CD4-positive, alpha-beta T cell treated with Interleukin-1 beta for 1 hour (primary cell): ENCODE measurements around the gene PITX2.
A peak's percentile ranks its signal among the peaks of the same experiment; 100 is the strongest.

ENCODE experiments used
- DNase-seq, 2 donors: peaks; one replicate each; pipeline ENCODE4 v3.0.0-alpha.2; 2020 to 2022

PITX2 gene

GRCh38 chr4:110622841-110623717, at the start of gene PITX2:
Gene PITX2, minus strand, starts transcription at chr4:110623077. Its CDS starts 617 bp downstream, at chr4:110622460.
- peak; percentile 8 to 26 for DNase-seq

DNA sequence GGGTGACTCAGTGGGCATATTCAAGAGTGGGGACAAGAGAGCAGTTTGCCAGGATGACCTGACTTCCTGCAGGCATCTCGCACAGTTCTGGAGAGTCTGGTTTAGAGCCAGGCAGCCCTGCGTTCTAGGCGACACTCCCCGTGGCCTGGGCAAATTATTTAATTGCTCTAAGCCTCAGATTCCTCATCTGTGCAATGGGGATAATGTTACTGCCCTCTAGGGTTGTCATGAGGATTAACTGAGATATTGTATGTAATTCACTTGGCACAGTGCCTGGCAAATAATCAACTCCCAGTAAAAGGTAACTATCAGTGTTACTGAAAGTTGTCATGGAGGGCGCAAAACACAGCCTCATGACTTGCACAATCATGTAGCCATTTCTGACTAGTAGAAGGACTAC, 48.8 kb upstream of the PITX2 start:
- no peak for DNase-seq

- DNase-seq, result no peak
Observed at GRCh38 chr4:110669663-110670062, 46.8 kb upstream of the PITX2 start.

GRCh38 chr4:110668463-110669235, 45.8 kb upstream of the PITX2 start:
- no peak for DNase-seq

DNA sequence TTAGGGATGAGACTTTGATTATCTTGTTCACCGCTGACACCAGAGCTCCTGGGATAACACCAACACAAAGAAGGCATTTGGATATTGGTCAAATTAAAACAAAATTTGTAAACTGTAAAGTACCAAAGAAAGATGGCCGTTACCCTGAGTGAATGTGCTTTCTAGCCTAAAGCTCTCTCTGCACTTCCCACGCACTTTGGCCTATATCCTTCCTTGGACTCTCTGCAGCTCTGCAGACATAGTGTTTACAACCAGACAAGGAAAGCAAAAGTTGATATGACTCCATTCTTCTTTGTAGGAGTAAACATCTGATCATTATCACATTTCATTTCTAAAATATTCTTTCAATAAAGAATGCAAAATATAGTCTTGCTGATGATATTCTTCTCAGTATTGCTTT, 44.8 kb upstream of the PITX2 start:
- DNase-seq, result no peak

- DNase-seq, result no peak
Observed at GRCh38 chr4:110666030-110666429, 43.2 kb upstream of the PITX2 start.

DNA sequence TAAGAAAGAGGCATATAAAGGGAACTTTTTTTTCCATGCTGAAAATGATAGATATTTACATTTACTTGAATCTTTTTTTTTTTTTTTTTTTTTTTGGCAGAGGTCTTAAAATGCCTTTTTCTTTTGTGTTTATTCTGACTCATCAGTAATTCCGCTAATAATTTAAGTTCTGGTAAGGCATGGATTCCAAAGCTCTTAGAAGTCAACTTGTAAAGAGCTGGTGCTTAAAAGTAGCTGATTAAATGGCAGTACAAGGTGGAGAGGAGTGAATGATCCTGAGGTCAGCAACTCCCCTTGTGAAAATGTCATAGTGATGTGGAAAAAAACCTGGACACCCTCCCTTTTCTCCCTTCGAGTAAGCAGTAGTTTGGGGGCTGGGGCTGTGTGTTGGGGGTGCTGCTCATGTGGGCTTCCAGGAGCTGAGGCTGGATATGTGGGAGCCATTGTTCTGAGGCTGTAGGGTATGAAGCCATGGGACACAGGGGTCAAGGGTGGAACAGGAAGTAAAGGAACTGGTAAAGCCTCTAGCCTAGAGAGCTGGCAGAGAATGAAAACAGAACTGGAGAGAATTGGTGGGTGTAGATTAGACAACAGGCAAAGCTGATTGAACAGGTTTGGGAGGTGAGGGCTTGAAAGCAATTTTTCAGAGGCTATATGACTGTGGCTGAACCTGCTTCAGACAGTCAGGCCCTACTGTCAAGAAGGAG, 41.0 kb upstream of the PITX2 start:
- DNase-seq, result no peak

GRCh38 chr4:110663206-110663605, 40.3 kb upstream of the PITX2 start:
- DNase-seq, result no peak

DNA sequence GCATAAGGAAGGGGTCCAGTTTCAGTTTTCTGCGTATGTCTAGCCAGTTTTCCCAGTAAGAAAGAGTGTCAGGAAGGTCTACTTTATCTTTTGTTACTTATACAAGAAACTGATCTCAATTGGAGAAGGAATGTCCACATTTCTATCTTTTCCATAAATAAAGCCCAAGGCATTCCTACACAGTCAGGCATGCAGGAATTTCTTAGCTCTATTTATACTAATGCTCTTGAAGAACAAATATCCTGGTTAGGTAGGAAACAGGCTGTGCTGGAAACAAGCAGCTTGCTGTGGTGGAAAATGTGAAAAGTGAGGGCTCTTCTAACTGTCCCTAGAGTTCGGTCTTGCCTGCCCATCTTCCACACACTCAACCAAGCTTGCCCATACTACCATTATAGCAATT, 37.9 kb upstream of the PITX2 start:
- DNase-seq, result no peak

- no peak for DNase-seq
Observed at GRCh38 chr4:110654254-110654635, 31.4 kb upstream of the PITX2 start.

DNA sequence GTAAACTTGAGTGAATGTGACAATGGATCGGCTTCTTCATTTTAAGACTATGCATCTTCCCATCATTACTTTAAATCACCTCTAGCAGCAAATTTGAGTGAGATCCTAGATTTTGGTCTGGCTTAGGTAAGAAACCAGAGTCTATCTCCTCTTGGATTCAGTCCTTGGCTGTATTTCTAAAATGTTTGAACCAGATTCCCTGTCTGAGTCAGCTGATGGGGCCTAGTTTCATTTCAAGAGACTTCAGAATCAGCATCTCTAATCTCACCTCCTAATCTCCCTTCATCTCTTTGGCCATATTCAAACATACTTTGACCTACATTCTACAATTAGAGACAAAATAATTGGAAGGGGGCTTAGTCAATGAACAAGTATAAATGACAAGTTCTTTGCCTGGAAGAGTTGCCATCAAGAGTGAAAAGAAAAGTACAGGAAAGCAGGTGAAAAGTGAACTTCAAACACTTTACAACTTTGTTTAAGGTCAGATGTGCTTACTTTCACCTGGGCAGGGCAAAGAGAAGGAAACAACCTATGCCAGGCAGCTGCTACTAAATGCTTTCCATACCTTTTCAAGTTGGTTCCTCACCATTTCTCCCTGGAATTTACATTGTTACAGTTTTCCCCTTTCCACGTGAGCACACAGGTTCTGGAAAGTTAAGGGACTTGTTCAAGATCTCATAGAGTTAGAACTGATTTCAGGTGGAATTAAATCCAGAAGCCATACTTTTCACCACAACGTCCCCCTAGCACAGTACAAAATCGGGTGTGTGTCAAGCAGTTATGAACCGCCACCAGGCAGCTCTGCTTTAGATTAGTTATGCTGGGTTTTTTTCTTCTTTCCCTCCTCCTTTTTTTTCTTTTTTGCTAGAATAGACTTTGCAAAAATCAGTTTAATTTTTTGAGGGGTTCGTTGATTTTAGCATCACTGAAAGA, 30.7 kb upstream of the PITX2 start:
- DNase-seq, result no peak

GRCh38 chr4:110644008-110644407, 21.1 kb upstream of the PITX2 start:
- no peak for DNase-seq

GRCh38 chr4:110643096-110643495, 20.2 kb upstream of the PITX2 start:
- no peak for DNase-seq

DNA sequence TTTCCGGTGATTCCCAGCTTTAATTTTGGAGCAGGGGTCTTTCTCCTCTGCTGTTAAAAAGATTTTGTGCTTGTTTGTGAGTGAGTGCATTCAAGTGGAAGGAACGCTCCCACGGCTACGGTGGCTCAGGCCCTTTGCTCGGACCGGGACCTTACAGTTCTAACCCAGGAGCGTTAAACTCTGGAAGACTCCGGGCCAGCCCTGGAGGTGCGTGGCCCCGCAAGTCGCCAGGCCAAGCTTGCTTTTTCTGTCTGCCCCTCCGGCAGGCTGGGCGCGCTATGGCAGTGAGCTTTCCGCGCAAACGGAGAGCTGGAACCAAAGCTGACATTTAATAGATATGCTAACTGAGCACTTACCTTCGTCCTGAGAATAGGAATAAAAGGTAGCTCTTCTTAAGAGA, 18.3 kb upstream of the PITX2 start:
- no peak for DNase-seq

DNA sequence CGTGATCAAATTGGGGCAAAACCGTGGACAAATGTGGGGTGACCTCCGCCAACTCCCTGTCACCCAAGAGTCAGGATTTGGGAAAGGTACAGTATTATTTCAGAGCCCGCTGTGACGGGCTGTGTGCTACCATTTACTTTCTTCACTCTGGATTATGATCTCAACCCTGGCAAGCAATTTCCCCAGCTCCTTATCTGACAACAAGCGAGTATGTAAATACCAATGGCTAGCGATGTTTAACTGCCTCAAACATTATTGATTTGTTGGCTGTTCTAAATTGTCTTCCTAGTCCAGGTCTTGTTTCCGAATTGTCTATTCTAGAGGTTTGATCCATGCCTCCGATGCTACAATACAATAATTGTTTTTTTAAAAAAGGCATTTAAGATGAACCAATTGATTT, 17.7 kb upstream of the PITX2 start:
- DNase-seq, result no peak

GRCh38 chr4:110639207-110640090, 16.6 kb upstream of the PITX2 start:
- DNase-seq, result no peak

DNA sequence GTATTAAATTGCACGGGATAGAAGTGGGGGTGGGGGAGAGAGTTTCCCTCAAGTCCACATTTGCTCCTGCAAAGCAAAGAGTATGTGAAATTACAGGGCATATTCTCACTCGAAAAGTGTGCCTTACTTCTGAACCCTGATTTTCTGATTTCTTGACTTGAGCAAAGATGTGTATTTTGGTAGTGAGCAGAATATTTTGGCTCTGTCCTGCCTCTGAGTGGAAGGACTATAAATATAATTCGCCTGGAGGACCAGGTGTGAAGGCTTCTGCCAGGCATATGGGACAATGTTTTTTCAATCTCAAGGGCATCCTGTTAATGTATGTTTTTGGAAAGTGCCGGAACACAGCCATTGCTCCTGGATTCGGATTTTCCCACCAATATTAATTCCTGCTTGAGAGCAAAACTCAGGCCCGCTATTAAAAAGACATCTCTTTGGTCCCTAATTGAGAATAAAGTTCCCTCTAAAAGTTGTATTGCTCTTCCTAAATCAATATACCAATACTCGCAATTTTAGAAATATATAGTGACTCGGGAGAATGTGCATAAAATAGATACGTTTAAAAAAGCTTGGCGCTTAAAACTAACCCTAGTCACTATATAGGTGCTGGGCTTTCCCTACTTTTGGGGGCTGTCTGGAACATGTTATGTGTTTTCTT, 15.3 kb upstream of the PITX2 start:
- no peak for DNase-seq

DNA sequence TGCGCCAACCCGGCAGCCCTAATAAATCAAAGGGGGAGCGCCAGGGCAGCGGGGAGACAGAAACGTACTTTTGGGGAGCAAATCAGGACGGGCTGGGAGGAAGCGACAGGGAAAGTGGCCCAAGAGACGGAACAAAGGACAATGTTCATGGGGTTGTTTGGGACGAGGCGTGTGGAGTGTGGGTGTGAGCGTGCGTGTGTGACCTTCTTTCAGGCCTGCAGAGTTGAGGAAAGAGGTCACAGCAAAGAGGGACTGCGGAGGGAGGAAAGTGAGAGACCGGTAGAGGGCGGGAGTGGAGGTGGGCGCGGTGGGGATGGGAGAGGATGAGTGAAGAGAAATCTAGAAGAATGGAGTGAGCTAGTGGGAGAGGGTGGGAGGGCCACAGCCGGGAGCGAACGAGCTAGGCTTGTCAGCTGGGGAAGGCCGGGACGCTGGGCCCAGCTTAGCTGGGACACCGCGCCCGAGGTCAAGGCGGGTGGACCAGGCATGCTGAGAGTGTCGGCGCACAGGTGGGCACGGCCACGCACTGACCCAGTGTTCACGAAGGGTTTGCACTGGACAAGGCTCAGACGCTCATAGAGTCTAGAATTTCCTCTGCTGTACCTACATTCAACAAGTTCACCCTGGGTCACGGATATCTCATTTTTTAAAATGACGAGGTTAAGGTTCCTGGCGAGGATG, 14.7 kb upstream of the PITX2 start:
- no peak for DNase-seq

DNA sequence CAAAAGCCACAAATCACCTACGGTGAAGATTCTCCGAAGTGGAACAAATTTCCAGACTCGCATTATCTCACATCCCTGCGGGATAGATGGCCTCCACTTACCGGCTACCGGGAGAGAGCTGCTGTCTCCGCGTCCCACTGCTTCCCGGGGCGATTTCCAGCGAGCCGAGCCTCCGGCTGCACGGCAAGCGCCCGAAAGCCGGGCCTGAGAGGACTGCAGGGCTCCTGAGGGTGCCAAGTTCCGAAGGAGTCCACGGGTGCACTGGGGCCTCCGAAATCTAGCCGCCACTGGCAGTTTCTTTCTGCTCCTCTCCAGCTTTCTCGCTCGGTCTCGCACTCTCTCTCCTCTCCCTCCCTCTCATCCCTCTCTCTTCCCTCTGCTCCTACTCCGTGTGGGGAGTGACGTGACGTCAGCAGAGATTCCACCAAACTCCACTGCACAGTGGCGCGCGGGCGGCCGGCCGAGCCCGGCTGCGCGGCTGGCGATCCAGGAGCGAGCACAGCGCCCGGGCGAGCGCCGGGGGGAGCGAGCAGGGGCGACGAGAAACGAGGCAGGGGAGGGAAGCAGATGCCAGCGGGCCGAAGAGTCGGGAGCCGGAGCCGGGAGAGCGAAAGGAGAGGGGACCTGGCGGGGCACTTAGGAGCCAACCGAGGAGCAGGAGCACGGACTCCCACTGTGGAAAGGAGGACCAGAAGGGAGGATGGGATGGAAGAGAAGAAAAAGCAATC, 14.0 kb upstream of the PITX2 start:
- no peak for DNase-seq
